ENCODE data around the gene ZNF518A. TPM values are rescaled to one million over a fixed set of nuclear protein-coding genes. Genes with fewer than 3 reads are reported as not detected.

Gene ZNF518A
- total and polyA plus RNA-seq, 2 of the 13 experiments (the other 11 are each of a cell fraction or from before 2014, with no cell fraction given) = 21.7 to 37.1 TPM

DNA sequence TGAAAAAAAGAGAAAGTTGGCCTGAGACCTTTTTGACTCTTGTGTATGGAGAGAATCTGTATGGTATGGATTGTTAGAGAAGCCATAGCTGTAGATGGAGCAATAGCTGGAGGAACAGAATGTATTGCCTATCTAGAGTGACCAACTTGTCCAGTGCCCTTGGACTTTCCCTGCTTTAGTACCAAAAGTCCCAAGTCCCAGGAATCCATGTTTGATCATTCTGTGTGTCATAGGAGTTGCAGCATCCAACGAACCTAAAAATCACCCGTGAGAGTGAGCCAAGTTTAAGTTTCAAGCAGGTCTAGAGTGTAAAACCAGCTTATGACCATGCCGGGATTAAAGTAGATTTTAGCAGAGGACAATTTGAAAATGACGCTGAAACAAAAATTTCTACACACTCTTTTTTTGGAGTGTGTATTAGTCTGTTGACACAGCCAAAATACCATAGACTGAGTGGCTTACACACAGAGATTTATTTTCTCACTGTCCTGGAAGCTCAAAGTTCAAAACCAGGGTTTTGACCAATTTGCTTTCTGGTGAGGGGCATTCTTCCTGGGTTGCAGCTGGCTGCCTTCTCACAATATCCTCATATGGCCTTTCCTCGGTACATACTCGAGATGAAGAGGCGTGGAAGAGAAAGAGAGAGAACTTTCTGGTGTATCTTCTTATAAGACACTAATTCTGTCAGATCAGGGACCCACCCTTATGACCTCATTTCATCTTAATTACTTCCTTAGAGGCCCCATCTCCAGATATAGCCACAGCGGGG, 36.9 kb upstream of the ZNF518A start (continued):
- TF ChIP-seq, protein P1, sequence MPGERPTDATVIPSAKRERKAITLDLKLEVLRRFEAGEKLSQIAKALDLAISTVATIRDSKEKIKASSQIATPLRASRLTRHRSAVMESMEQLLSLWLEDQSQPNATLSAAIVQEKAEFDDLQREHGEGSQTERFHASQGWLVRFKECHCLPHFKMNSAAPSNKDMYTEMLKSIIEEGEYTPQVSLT (CRISPR knock-in tag; IDR thresholded peaks at IDR 0.05; ENCODE audit: borderline replicate concordance, low read depth) = no peak
- TF ChIP-seq PHF8 (CRISPR knock-in tag; IDR thresholded peaks at IDR 0.05) (no peak), ZNF253 (CRISPR knock-in tag; IDR thresholded peaks at IDR 0.05; ENCODE audit: borderline replicate concordance) (no peak), ZNF143 (CRISPR knock-in tag; IDR thresholded peaks at IDR 0.05) (no peak), ZNF333 (CRISPR knock-in tag; IDR thresholded peaks at IDR 0.05; ENCODE audit: borderline replicate concordance) (no peak), YEATS2 (CRISPR knock-in tag; IDR thresholded peaks at IDR 0.05; ENCODE audit: borderline replicate concordance) (peak; percentile 20; the same call in 1 of the 2 replicates), HNF4G (IDR thresholded peaks at IDR 0.05; ENCODE audit: borderline replicate concordance, low read depth, low read length) (peak; percentile 74), HNF4G (CRISPR knock-in tag; IDR thresholded peaks at IDR 0.05; ENCODE audit: borderline replicate concordance, low read depth) (no peak), CENPX (CRISPR knock-in tag; IDR thresholded peaks at IDR 0.05) (no peak), ZNF558 (CRISPR knock-in tag; IDR thresholded peaks at IDR 0.05; ENCODE audit: borderline replicate concordance) (0 out of 2 replicates have a peak, but pooled peaks have one; percentile 19), HNF4A (CRISPR knock-in tag; IDR thresholded peaks at IDR 0.05) (peak; percentile 91), PITX1 (CRISPR knock-in tag; IDR thresholded peaks at IDR 0.05) (peak; percentile 48; the same call in 1 of the 2 replicates), MED13 (CRISPR knock-in tag; IDR thresholded peaks at IDR 0.05) (no peak), HDAC1 (CRISPR knock-in tag; IDR thresholded peaks at IDR 0.05) (peak; percentile 72), GABPA (IDR thresholded peaks at IDR 0.05; ENCODE audit: low read depth, low read length) (no peak), GABPA (CRISPR knock-in tag; IDR thresholded peaks at IDR 0.05; ENCODE audit: low read depth) (peak; percentile 19), ARHGAP35 (CRISPR knock-in tag; IDR thresholded peaks at IDR 0.05; ENCODE audit: borderline replicate concordance) (no peak)
- TF ChIP-seq, protein P2, sequence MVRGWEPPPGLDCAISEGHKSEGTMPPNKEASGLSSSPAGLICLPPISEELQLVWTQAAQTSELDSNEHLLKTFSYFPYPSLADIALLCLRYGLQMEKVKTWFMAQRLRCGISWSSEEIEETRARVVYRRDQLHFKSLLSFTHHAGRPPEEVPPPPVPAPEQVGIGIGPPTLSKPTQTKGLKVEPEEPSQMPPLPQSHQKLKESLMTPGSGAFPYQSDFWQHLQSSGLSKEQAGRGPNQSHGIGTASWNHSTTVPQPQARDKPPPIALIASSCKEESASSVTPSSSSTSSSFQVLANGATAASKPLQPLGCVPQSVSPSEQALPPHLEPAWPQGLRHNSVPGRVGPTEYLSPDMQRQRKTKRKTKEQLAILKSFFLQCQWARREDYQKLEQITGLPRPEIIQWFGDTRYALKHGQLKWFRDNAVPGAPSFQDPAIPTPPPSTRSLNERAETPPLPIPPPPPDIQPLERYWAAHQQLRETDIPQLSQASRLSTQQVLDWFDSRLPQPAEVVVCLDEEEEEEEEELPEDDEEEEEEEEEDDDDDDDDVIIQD (CRISPR knock-in tag; IDR thresholded peaks at IDR 0.05; ENCODE audit: low read depth) = 0 out of 2 replicates have a peak, but pooled peaks have one; percentile 13
- TF ChIP-seq, protein P3, sequence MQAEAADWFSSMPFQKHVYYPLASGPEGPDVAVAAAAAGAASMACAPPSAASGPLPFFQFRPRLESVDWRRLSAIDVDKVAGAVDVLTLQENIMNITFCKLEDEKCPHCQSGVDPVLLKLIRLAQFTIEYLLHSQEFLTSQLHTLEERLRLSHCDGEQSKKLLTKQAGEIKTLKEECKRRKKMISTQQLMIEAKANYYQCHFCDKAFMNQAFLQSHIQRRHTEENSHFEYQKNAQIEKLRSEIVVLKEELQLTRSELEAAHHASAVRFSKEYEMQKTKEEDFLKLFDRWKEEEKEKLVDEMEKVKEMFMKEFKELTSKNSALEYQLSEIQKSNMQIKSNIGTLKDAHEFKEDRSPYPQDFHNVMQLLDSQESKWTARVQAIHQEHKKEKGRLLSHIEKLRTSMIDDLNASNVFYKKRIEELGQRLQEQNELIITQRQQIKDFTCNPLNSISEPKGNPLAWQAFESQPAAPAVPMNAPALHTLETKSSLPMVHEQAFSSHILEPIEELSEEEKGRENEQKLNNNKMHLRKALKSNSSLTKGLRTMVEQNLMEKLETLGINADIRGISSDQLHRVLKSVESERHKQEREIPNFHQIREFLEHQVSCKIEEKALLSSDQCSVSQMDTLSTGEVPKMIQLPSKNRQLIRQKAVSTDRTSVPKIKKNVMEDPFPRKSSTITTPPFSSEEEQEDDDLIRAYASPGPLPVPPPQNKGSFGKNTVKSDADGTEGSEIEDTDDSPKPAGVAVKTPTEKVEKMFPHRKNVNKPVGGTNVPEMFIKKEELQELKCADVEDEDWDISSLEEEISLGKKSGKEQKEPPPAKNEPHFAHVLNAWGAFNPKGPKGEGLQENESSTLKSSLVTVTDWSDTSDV (CRISPR knock-in tag; IDR thresholded peaks at IDR 0.05) = no peak
- TF ChIP-seq, protein P4, sequence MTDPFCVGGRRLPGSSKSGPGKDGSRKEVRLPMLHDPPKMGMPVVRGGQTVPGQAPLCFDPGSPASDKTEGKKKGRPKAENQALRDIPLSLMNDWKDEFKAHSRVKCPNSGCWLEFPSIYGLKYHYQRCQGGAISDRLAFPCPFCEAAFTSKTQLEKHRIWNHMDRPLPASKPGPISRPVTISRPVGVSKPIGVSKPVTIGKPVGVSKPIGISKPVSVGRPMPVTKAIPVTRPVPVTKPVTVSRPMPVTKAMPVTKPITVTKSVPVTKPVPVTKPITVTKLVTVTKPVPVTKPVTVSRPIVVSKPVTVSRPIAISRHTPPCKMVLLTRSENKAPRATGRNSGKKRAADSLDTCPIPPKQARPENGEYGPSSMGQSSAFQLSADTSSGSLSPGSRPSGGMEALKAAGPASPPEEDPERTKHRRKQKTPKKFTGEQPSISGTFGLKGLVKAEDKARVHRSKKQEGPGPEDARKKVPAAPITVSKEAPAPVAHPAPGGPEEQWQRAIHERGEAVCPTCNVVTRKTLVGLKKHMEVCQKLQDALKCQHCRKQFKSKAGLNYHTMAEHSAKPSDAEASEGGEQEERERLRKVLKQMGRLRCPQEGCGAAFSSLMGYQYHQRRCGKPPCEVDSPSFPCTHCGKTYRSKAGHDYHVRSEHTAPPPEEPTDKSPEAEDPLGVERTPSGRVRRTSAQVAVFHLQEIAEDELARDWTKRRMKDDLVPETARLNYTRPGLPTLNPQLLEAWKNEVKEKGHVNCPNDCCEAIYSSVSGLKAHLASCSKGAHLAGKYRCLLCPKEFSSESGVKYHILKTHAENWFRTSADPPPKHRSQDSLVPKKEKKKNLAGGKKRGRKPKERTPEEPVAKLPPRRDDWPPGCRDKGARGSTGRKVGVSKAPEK (CRISPR knock-in tag; IDR thresholded peaks at IDR 0.05; ENCODE audit: borderline replicate concordance) = 0 out of 2 replicates have a peak, but pooled peaks have one; percentile 47
